IPS-15b (cell line): ENCODE results near the gene REN.

ENCODE experiments used
- H3K27me3 ChIP-seq: one replicate; pipeline ENCODE4 v1.6.1; 2013; ENCODE audit warnings: low read length; ENCODE audit not compliant: control insufficient read depth, insufficient read depth
- H3K36me3 ChIP-seq: one replicate; pipeline ENCODE4 v1.6.1; 2013; ENCODE audit warnings: low read length; ENCODE audit not compliant: control insufficient read depth, insufficient read depth
- H3K4me1 ChIP-seq: one replicate; pipeline ENCODE4 v1.6.1; 2013; ENCODE audit warnings: mild to moderate bottlenecking, low read length; ENCODE audit not compliant: control insufficient read depth, insufficient read depth
- H3K4me3 ChIP-seq: one replicate; pipeline ENCODE4 v1.5.1; 2013; ENCODE audit warnings: low read depth, low read length
- H3K9ac ChIP-seq: one replicate; pipeline ENCODE4 v1.6.1; 2013; ENCODE audit warnings: low read depth, mild to moderate bottlenecking, low read length
- H3K9me3 ChIP-seq: one replicate; pipeline ENCODE4 v1.6.1; 2013; ENCODE audit warnings: mild to moderate bottlenecking, low read length; ENCODE audit not compliant: control insufficient read depth, insufficient read depth

REN gene

GRCh38 chr1:204139952-204140351 lies 26.2 kb downstream of the REN start:
- Histone ChIP-seq H3K9me3 (no peaks in the 10 kb centered on the region), H3K36me3 (peaks cover 1% of the 10 kb centered on the region), H3K27me3 (peaks cover 2% of the 10 kb centered on the region)

GRCh38 chr1:204139088-204139487 lies 27.0 kb downstream of the REN start:
- Histone ChIP-seq H3K36me3 (peaks cover 7% of the 10 kb centered on the region), H3K4me1 (peaks cover 6% of the 10 kb centered on the region), H3K27me3 (peaks cover 2% of the 10 kb centered on the region), H3K9me3 (no peaks in the 10 kb centered on the region), H3K9ac (no peak overlapping the region), H3K4me3 (no peak overlapping the region)

More at GRCh38 chr1:204139952-204140351, 26.2 kb downstream of the REN start:
- Histone ChIP-seq H3K9ac (no peak overlapping the region), H3K4me3 (no peak overlapping the region), H3K4me1 (peaks cover 6% of the 10 kb centered on the region)

DNA sequence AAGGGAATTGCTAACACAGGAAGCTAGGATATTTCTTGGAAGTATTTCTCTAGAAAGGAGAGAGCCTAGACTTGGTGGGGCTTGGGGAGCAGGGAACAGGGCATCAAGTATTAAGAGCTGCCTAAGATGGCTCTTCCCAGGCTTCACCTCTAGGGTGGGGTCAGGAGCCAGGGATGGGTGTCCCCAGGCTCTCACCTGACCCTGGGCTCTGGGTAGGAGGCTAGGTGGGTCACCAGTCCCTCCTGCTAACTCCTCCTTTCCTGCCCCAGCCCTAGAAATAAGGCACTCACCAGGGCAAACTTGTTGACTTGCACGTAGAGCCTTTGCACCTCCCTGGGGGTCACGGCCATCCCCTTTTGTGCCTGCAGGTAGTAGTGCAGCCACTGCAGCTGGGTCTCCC lies 29.3 kb downstream of the REN start:
- Histone ChIP-seq H3K9ac (no peak overlapping the region), H3K4me3 (no peak overlapping the region), H3K4me1 (peaks cover under 1% of the 10 kb centered on the region), H3K9me3 (no peaks in the 10 kb centered on the region), H3K27me3 (no peaks in the 10 kb centered on the region), H3K36me3 (peaks cover 7% of the 10 kb centered on the region)

- H3K27me3 ChIP-seq = no peaks in the 10 kb centered on the region
- no peaks in the 10 kb centered on the region for H3K9me3 ChIP-seq
- no peak overlapping the region for H3K9ac ChIP-seq
- no peak overlapping the region for H3K4me3 ChIP-seq
- peaks cover 3% of the 10 kb centered on the region for H3K4me1 ChIP-seq
- peaks cover 7% of the 10 kb centered on the region for H3K36me3 ChIP-seq
Measured at GRCh38 chr1:204134103-204134502, 32.0 kb downstream of the REN start.

GRCh38 chr1:204132718-204133117 lies 33.4 kb downstream of the REN start:
- Histone ChIP-seq H3K4me3 (no peak overlapping the region), H3K27me3 (no peaks in the 10 kb centered on the region), H3K9me3 (no peaks in the 10 kb centered on the region), H3K36me3 (peaks cover 11% of the 10 kb centered on the region), H3K9ac (no peak overlapping the region), H3K4me1 (peaks cover 6% of the 10 kb centered on the region)

DNA sequence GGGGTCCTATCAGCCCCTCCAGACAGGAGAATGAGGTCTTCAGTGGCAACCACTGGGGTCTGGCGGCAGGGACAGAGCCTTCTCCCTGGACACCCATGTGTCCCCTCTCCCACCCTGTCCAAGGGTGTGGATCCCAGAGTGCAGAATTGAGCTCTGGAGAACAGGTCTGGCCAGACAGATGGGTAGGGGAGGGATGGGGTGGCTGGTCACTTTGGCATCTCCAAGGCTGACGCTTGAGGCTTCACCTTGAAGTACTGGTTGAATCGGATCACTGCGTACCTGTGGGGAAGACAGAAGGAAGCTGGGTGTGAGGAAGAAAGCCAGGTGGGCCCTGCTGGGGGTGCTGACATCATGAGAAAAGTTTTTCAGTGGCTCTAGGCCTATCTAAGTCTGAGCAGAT lies 34.2 kb downstream of the REN start:
- Histone ChIP-seq H3K36me3 (peaks cover 12% of the 10 kb centered on the region), H3K9ac (no peak overlapping the region), H3K27me3 (no peaks in the 10 kb centered on the region), H3K4me1 (peaks cover 6% of the 10 kb centered on the region), H3K9me3 (no peaks in the 10 kb centered on the region), H3K4me3 (no peak overlapping the region)

- peaks cover 6% of the 10 kb centered on the region for H3K4me1 ChIP-seq
- H3K4me3 ChIP-seq = no peak overlapping the region
- no peaks in the 10 kb centered on the region for H3K9me3 ChIP-seq
- H3K9ac ChIP-seq = no peak overlapping the region
- H3K27me3 ChIP-seq = no peaks in the 10 kb centered on the region
- H3K36me3 ChIP-seq = peaks cover 19% of the 10 kb centered on the region
Measured at GRCh38 chr1:204130981-204131892, 34.9 kb downstream of the REN start.

- H3K27me3 ChIP-seq = no peaks in the 10 kb centered on the region
- peak overlapping the region; percentile 37 for H3K9ac ChIP-seq
- no peaks in the 10 kb centered on the region for H3K9me3 ChIP-seq
- peaks cover 6% of the 10 kb centered on the region for H3K4me1 ChIP-seq
- peaks cover 30% of the 10 kb centered on the region for H3K36me3 ChIP-seq
- no peak overlapping the region for H3K4me3 ChIP-seq
Measured at GRCh38 chr1:204130178-204130577, 36.0 kb downstream of the REN start.

DNA sequence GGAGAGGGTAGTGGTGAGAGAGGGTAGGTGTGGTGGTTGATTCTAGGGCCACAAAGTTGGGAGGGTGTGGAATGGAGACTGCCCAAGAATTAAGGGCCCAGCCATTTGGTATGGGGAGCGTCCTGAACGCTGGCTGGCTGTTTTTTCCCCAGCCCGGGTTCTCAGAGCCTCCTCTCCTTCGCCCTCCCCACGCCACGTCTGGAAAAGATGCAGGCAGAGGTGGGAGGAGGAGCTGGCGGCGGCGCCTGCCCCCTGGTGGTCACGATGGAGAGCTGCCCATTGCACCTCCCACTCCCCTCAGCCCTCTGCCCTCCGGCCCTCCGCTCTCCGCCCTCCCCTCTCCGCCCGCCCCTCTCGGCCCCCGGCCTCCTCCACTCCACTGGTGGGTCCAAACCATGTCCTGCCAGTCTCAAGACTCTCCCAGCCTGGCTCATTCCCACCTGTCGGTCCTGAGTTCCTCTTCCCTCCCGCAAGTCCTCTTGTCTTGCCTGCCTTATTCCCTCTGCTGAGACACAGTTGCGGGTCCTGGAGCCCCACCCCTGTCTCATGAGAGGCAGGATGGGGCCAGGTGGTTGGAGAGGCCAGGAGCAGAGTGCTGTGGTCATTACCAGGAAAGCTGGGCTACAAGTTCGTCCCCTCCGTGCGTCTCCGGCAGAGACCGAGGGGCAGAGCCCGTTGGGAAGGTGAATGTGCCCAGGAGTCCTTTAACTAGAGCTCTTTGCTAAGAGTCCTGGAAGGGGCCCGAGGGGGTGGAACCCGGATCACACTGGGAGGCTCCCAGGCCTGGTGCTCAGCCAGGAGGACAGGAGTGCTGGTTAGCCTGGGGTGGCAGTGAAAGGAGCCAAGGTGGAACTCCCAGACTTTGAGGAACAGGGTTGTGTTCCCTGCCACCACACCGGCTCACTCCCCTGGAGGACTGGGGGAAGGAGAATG lies 36.9 kb downstream of the REN start:
- H3K4me1 ChIP-seq = peaks cover 6% of the 10 kb centered on the region
- H3K27me3 ChIP-seq = no peaks in the 10 kb centered on the region
- H3K4me3 ChIP-seq = peak overlapping the region; percentile 74
- H3K9me3 ChIP-seq = no peaks in the 10 kb centered on the region
- peaks cover 34% of the 10 kb centered on the region for H3K36me3 ChIP-seq
- peak overlapping the region; percentile 90 for H3K9ac ChIP-seq

DNA sequence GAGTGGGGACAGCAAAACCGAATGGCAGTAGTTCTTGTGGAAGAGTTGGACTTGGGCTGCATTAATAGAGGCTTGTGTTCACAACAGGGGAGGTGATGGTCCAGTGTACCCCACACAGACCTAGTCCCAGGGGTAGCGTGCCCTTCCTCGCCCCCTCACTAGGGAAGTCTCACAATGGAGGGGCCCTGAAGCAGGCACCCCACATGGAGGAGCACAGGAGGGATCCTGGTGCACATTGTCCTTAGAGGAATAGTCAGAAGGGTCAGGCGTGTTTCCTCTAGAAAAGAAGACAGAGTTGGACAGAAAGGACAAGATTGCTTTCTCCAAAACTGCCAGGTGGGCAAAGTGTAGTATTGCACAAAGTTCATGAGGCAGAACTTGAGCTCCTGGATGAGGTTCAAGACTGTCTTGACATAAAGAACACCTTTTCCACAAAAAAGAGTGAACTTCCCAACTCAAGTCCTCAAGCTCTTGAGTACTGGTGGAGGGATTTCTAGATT lies 37.6 kb downstream of the REN start:
- Histone ChIP-seq H3K9ac (no peak overlapping the region), H3K9me3 (no peaks in the 10 kb centered on the region), H3K4me3 (no peak overlapping the region), H3K36me3 (peaks cover 40% of the 10 kb centered on the region), H3K4me1 (peaks cover 6% of the 10 kb centered on the region), H3K27me3 (no peaks in the 10 kb centered on the region)

GRCh38 chr1:204127597-204128242 lies 38.4 kb downstream of the REN start:
- no peak overlapping the region for H3K4me3 ChIP-seq
- H3K9ac ChIP-seq = no peak overlapping the region
- H3K4me1 ChIP-seq = peaks cover 6% of the 10 kb centered on the region
- H3K9me3 ChIP-seq = no peaks in the 10 kb centered on the region
- peaks cover 48% of the 10 kb centered on the region for H3K36me3 ChIP-seq
- H3K27me3 ChIP-seq = no peaks in the 10 kb centered on the region
